ENCODE results near the gene EMILIN2.

Gene EMILIN2

GRCh38 chr18:2853173-2853925 is 6.5 kb downstream of the EMILIN2 start:
- H3K23ac ChIP-seq (ENCODE audit: low read length), result no peak overlapping the region
- no peak overlapping the region for H2BK120ac ChIP-seq (ENCODE audit: low read depth, low read length)
- peaks cover under 1% of the 10 kb centered on the region for H3K27me3 ChIP-seq (ENCODE audit: insufficient read depth, low read length, poor library complexity)
- no peaks in the 10 kb centered on the region for H3K79me2 ChIP-seq (ENCODE audit: control insufficient read depth, insufficient read depth, low read length)
- no peak overlapping the region for H2BK15ac ChIP-seq (replicated peaks; ENCODE audit: low read depth)
- H3K18ac ChIP-seq (ENCODE audit: low read length), result no peak overlapping the region
- H3K4me1 ChIP-seq (ENCODE audit: control insufficient read depth, low read depth, low read length), result no peaks in the 10 kb centered on the region
- no CpG with 5 or more reads among the region's 18 CpGs for WGBS (ENCODE audit: extremely low coverage, insufficient coverage, low lambda C conversion rate)
- no peak overlapping the region for H3K9ac ChIP-seq (ENCODE audit: low read length)
- no peak overlapping the region for H2BK5ac ChIP-seq (ENCODE audit: low read length)
- no peak overlapping the region for H4K5ac ChIP-seq (ENCODE audit: low read length)
- H4K8ac ChIP-seq (ENCODE audit: low read depth, low read length), result no peak overlapping the region
- no peak overlapping the region for H3K56ac ChIP-seq (ENCODE audit: low read length)
- DNase-seq, result no peak
- H3K4ac ChIP-seq (ENCODE audit: low read depth, low read length), result no peak overlapping the region
- H3K27ac ChIP-seq (ENCODE audit: low read depth, low read length), result no peak overlapping the region
- H3K4me2 ChIP-seq (ENCODE audit: low read length), result no peak overlapping the region
- H2AK5ac ChIP-seq (ENCODE audit: low read length), result no peak overlapping the region
- H3K4me3 ChIP-seq (ENCODE audit: low read length), result no peak overlapping the region
- no peaks in the 10 kb centered on the region for H3K79me1 ChIP-seq (ENCODE audit: low read length)
- H3K36me3 ChIP-seq (ENCODE audit: control insufficient read depth, insufficient read depth, low read length), result no peaks in the 10 kb centered on the region

DNA sequence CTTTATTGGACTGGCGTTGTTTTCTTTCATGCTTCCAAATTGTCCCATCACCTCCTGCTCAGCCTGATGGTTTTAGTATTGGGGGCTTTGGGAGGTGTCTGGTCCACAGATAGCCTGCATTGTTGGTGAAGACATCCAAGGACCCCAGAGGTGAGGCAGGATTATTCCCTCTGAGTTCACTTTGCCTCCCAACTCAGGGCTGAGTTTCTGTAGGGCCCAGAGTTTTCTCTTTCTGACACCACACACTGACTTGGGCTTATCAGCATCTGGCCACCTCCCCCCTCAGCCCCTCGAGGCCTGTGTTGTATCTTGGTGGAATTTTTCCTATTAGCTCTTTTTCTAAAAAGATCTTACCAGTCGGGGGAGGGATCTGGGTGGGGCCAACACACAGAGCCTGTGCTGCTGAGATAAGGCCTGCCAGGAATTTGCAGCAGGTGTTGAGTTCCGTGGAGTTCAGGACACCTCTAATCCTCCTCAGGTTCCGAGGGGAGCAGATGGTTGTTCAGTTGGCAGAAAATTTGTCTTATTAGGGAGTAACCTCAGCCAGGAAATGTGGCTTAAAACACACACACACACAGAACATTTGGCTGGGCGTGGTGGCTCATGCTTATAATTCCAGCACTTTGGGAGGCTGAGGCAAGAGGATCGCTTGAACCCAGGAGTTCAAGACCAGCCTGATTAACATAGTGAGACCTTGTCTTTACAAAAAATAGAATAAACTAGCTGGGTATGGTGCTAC is 7.3 kb downstream of the EMILIN2 start:
- Histone ChIP-seq H2BK15ac (replicated peaks; ENCODE audit: low read depth) (no peak overlapping the region), H2BK5ac (ENCODE audit: low read length) (no peak overlapping the region), H3K56ac (ENCODE audit: low read length) (no peak overlapping the region), H3K36me3 (ENCODE audit: control insufficient read depth, insufficient read depth, low read length) (no peaks in the 10 kb centered on the region), H3K23ac (ENCODE audit: low read length) (no peak overlapping the region), H3K27ac (ENCODE audit: low read depth, low read length) (no peak overlapping the region), H4K8ac (ENCODE audit: low read depth, low read length) (no peak overlapping the region), H2AK5ac (ENCODE audit: low read length) (no peak overlapping the region), H3K79me2 (ENCODE audit: control insufficient read depth, insufficient read depth, low read length) (no peaks in the 10 kb centered on the region), H3K79me1 (ENCODE audit: low read length) (no peaks in the 10 kb centered on the region), H3K9ac (ENCODE audit: low read length) (no peak overlapping the region), H3K4me2 (ENCODE audit: low read length) (no peak overlapping the region), H3K27me3 (ENCODE audit: insufficient read depth, low read length, poor library complexity) (no peaks in the 10 kb centered on the region), H3K18ac (ENCODE audit: low read length) (no peak overlapping the region), H2BK120ac (ENCODE audit: low read depth, low read length) (no peak overlapping the region), H3K4me1 (ENCODE audit: control insufficient read depth, low read depth, low read length) (no peaks in the 10 kb centered on the region), H3K4ac (ENCODE audit: low read depth, low read length) (no peak overlapping the region), H4K5ac (ENCODE audit: low read length) (no peak overlapping the region), H3K4me3 (ENCODE audit: low read length) (no peak overlapping the region)
- peak; percentile 79 for DNase-seq
- WGBS (ENCODE audit: extremely low coverage, insufficient coverage, low lambda C conversion rate), result no CpG with 5 or more reads among the region's 7 CpGs

- DNase-seq, result no peak
- H2BK5ac ChIP-seq (ENCODE audit: low read length), result no peak overlapping the region
- no peaks in the 10 kb centered on the region for H3K4me1 ChIP-seq (ENCODE audit: control insufficient read depth, low read depth, low read length)
- H3K9ac ChIP-seq (ENCODE audit: low read length), result no peak overlapping the region
- H3K27me3 ChIP-seq (ENCODE audit: insufficient read depth, low read length, poor library complexity), result no peaks in the 10 kb centered on the region
- no peak overlapping the region for H3K18ac ChIP-seq (ENCODE audit: low read length)
- no peak overlapping the region for H2BK120ac ChIP-seq (ENCODE audit: low read depth, low read length)
- no peaks in the 10 kb centered on the region for H3K79me1 ChIP-seq (ENCODE audit: low read length)
- WGBS (ENCODE audit: extremely low coverage, insufficient coverage, low lambda C conversion rate), result no CpG with 5 or more reads among the region's 6 CpGs
- H4K5ac ChIP-seq (ENCODE audit: low read length), result no peak overlapping the region
- no peak overlapping the region for H3K23ac ChIP-seq (ENCODE audit: low read length)
- no peak overlapping the region for H3K4ac ChIP-seq (ENCODE audit: low read depth, low read length)
- no peak overlapping the region for H4K8ac ChIP-seq (ENCODE audit: low read depth, low read length)
- no peaks in the 10 kb centered on the region for H3K36me3 ChIP-seq (ENCODE audit: control insufficient read depth, insufficient read depth, low read length)
- no peak overlapping the region for H3K4me3 ChIP-seq (ENCODE audit: low read length)
- no peak overlapping the region for H3K4me2 ChIP-seq (ENCODE audit: low read length)
- H3K27ac ChIP-seq (ENCODE audit: low read depth, low read length), result no peak overlapping the region
- no peaks in the 10 kb centered on the region for H3K79me2 ChIP-seq (ENCODE audit: control insufficient read depth, insufficient read depth, low read length)
- no peak overlapping the region for H2AK5ac ChIP-seq (ENCODE audit: low read length)
- H2BK15ac ChIP-seq (replicated peaks; ENCODE audit: low read depth), result no peak overlapping the region
- no peak overlapping the region for H3K56ac ChIP-seq (ENCODE audit: low read length)
Measured at GRCh38 chr18:2854875-2855274, 8.1 kb downstream of the EMILIN2 start.

DNA sequence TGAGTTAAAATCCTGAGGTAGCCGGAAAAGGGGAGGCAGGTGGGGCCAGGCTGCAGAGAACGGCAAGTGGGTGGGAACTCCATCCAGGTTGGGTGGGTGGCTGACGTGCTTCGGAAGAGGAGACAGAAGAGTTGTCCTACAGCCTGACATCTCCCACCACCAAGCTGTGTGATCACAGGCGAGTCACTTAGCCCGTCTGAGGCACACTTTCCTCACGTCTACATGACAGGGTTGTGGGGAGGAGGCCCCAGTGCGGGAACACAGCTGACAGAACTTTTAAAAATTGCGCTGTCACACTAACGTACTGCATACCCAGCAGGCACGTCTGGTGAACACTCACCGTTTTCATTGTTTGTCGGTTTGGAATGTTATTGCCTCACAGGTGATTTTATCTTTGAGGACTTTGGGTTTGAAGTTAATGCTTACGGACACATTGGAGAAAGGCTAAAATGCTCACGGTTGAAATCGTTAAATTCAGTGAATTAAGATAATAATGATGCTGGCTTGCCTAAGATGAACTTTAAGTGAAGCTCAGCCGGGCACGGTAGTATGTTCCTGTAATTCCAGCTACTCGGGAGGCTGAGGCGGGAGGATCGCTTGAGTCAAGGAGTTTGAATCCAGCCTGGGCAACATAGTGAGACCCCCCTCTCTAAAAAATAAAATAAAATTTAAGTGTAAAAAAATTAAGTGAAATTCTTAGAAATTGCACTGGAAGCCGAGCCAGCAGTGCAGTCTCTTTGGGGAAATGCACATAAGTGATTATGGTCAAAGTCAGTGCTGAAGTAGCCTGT is 8.9 kb downstream of the EMILIN2 start:
- H3K9ac ChIP-seq (ENCODE audit: low read length), result no peak overlapping the region
- no peak overlapping the region for H2BK5ac ChIP-seq (ENCODE audit: low read length)
- H3K27me3 ChIP-seq (ENCODE audit: insufficient read depth, low read length, poor library complexity), result no peaks in the 10 kb centered on the region
- no peak overlapping the region for H3K4ac ChIP-seq (ENCODE audit: low read depth, low read length)
- no peak overlapping the region for H4K5ac ChIP-seq (ENCODE audit: low read length)
- WGBS (ENCODE audit: extremely low coverage, insufficient coverage, low lambda C conversion rate), result no CpG with 5 or more reads among the region's 22 CpGs
- no peak overlapping the region for H3K4me2 ChIP-seq (ENCODE audit: low read length)
- no peak for DNase-seq
- no peaks in the 10 kb centered on the region for H3K4me1 ChIP-seq (ENCODE audit: control insufficient read depth, low read depth, low read length)
- no peak overlapping the region for H4K8ac ChIP-seq (ENCODE audit: low read depth, low read length)
- H2BK120ac ChIP-seq (ENCODE audit: low read depth, low read length), result no peak overlapping the region
- no peak overlapping the region for H3K23ac ChIP-seq (ENCODE audit: low read length)
- no peak overlapping the region for H3K18ac ChIP-seq (ENCODE audit: low read length)
- H3K79me1 ChIP-seq (ENCODE audit: low read length), result no peaks in the 10 kb centered on the region
- no peaks in the 10 kb centered on the region for H3K36me3 ChIP-seq (ENCODE audit: control insufficient read depth, insufficient read depth, low read length)
- H3K27ac ChIP-seq (ENCODE audit: low read depth, low read length), result no peak overlapping the region
- H2BK15ac ChIP-seq (replicated peaks; ENCODE audit: low read depth), result no peak overlapping the region
- no peak overlapping the region for H3K4me3 ChIP-seq (ENCODE audit: low read length)
- H3K79me2 ChIP-seq (ENCODE audit: control insufficient read depth, insufficient read depth, low read length), result no peaks in the 10 kb centered on the region
- H2AK5ac ChIP-seq (ENCODE audit: low read length), result no peak overlapping the region
- no peak overlapping the region for H3K56ac ChIP-seq (ENCODE audit: low read length)

- Histone ChIP-seq H3K23ac (ENCODE audit: low read length) (no peak overlapping the region), H3K27ac (ENCODE audit: low read depth, low read length) (no peak overlapping the region), H2AK5ac (ENCODE audit: low read length) (no peak overlapping the region), H3K18ac (ENCODE audit: low read length) (no peak overlapping the region), H2BK5ac (ENCODE audit: low read length) (no peak overlapping the region), H4K8ac (ENCODE audit: low read depth, low read length) (no peak overlapping the region), H3K36me3 (ENCODE audit: control insufficient read depth, insufficient read depth, low read length) (no peaks in the 10 kb centered on the region), H2BK120ac (ENCODE audit: low read depth, low read length) (no peak overlapping the region), H3K27me3 (ENCODE audit: insufficient read depth, low read length, poor library complexity) (no peaks in the 10 kb centered on the region), H3K56ac (ENCODE audit: low read length) (no peak overlapping the region), H3K79me2 (ENCODE audit: control insufficient read depth, insufficient read depth, low read length) (no peaks in the 10 kb centered on the region), H3K4me1 (ENCODE audit: control insufficient read depth, low read depth, low read length) (no peaks in the 10 kb centered on the region), H3K79me1 (ENCODE audit: low read length) (no peaks in the 10 kb centered on the region), H2BK15ac (replicated peaks; ENCODE audit: low read depth) (no peak overlapping the region), H3K4me2 (ENCODE audit: low read length) (no peak overlapping the region), H3K4ac (ENCODE audit: low read depth, low read length) (no peak overlapping the region), H3K4me3 (ENCODE audit: low read length) (no peak overlapping the region), H3K9ac (ENCODE audit: low read length) (no peak overlapping the region), H4K5ac (ENCODE audit: low read length) (no peak overlapping the region)
- no CpG with 5 or more reads among the region's 11 CpGs for WGBS (ENCODE audit: extremely low coverage, insufficient coverage, low lambda C conversion rate)
- no peak for DNase-seq
Measured at GRCh38 chr18:2856547-2857170, 9.9 kb downstream of the EMILIN2 start.

Data from mesendoderm (in vitro differentiated cells).